HG03571 (cell line): ENCODE data around the gene CGNL1.

Experiments
- ATAC-seq: cut with Tn5 transposase; IDR thresholded peaks from one replicate; pipeline ENCODE4 v1.9.1; 2021; ENCODE audit not compliant: unreplicated experiment

Gene CGNL1

DNA sequence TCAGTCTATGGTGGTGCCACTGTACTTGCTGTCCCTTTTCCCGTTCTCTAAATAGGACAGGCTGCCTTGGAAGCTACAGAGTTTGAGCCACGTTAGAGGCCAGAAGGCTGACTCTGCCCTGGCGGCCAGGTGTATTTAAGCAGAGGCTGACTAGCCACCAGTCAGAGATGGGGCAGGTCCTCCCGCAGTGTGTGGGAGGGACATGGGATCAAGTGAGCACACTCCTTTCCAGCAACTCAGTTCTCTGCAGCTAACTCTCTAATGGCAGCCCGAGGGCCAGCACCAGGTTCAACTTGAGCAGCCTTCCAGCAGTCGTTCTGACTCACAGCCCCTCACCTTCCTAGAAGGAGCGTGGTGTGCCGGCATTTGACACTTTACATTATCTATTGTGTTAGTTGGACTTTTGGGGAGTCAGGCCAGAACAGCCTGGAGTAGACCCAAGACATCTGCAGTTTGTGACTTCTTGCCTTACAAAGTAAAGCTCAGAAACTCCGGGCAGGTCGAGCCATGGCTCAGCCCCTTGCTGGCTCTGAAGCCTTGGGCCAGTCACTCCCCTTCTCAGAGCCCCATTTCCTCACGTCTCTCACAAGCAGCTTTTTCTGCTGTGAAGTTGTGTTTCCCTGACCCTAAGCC is 168.7 kb downstream of the CGNL1 start:
- no peak for ATAC-seq

DNA sequence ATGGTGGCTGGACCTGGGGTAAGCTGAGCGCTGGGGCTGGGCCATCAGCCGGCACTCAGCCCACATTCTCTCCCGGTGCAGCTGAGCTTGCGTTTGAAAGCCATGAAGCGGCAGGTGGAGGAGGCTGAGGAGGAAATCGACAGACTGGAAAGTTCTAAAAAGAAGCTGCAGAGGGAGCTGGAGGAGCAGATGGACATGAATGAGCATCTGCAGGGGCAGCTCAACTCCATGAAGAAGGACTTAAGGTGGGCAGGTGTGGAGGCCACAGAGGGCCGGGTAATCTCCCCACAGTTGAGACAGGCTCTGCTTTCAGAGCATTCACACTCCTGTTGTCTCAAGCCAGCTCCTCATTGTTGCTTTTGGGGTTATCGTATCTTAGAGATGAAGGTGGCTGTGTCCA is 169.7 kb downstream of the CGNL1 start:
- ATAC-seq = no peak

DNA sequence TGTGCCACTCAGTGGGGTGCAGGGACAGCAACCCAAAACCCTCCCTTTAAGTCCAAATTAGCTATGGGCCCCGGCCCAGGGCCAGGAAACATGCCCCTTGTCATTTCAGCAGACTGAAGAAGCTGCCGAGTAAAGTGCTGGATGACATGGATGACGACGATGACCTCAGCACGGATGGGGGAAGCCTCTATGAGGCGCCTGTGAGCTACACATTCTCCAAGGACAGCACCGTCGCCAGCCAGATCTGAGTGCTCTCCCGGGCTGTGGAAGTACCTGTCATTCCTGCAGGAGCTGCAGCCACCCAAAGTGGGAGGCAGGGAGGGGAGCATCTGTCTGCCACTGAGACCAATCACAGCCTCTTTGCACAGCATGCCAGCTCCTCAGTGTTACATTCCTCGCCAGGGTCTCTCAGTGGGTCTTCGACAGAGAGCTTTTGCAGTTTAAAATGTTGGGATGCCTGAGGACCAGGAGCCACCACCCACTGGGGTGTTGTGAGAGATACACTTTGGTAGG is 171.0 kb downstream of the CGNL1 start:
- ATAC-seq = no peak

DNA sequence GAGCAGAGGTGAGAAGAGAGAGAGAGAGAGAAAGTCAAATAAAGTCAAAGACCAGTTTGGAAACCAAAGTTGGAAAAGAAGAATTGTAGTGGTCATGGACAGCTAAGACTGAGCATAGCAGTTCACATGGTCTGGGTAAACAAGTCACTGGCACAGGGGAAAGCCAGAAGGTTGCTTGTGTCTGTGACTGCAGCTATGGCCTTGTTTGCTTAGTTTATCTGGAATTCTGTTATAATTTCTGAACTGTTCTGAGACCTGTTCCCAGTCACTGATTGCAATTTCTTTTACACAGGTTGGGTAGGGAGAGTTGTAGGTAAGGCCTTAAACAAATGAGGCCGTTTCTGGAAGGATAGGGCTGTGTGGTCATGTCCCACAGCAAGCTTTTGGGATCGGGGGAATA is 172.0 kb downstream of the CGNL1 start:
- no peak for ATAC-seq

DNA sequence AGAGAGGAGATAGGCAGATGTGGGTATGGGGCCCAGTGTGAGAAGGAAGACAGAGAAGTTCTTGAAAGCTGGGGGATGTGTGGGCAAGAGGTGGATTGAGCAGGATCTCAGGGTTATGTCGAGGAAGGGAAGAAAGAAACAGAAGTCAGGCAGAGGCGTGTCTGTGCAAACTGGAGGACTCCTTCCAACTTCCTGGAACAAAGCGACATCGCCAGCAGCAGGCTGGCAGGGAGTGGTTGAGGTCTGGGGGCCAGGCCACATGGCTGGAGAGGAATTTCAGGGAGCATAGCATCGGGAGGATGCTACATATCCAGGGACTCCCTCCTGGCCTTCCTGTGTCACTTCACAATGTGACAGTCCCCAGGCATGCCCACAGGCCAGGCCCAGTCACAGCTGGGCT is 172.5 kb downstream of the CGNL1 start:
- no peak for ATAC-seq

DNA sequence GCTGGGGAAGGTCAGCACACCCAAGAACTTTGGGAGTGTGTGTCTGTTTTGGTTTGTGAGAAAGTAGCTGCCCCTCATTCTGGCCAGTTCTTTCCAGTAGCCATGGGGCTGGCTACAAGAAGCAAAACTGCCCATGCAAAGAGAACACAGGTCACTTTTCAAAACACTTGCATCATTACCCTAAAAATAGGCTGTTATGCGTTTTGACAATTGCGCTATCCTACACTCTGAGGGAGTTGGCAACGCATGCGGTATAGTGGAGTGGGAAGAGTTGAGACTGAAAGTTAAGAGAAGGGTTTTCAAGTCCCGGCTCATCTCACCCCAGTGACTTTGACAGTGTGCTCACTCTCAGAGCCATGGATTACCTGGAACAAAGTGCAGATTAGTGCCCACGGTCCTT is 173.6 kb downstream of the CGNL1 start:
- no peak for ATAC-seq

DNA sequence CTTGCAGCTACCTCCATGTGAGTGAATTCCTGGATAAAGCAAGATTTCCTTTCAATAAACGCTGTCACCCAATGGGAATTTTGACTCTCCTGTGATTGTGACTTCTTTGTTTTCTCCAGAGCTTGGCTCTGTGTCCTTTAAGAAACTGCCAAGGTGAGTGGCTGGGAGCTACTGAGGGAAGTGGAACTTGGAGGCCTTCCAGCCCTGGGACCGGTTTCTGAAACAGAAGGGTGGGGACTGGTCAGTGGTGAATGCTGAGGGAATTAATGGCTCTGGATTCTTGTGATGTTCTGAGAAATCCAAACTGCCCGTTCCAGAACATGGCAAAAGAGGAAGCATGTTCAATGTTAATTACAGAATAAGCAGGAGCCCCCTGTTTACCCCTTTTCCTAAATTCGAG is 174.3 kb downstream of the CGNL1 start:
- no peak for ATAC-seq

DNA sequence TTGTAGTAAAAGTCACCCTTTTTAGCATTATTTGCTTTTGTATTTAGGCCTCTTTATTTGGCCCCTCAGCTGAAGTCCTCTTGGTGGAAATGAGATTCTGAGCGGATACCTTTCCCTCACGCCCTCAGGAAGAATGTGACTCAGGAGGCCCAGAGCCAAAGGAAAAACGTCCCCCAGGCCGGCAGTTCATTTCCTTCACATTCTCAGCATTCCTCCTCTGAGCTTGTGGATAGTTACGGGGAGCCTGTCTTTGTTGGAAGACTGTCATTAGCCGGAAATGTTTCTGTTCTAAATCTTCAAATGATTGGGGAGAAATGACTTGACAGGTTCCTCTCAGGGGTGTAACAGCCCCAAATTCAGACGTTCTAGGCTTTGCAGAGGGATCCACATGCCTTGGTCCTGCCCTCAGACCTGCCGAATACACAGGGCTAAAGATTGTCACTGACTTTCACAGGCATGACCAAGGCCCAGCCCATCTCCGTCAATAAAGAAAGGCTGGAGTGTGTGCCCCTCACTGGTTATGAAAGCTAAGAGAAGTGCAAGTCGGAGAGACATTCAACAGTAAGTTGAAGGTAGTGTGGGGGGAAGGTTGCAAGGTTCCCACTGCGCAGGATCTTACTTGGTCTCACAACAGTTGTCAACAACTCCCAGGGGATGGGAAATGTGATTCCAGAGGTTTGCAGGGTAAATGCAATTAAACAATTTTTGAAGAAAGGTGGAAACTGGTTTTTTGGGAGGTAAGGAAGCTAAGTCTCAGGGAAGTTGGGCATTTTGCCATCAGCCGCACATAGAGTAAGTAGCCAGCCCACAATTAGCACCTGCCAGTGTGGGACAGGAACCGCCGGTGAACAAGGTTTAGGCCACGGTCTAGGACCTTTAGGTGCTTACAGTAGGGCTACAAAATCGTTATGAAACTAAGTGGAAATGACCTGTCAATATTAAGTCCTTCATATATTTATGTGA is 175.7 kb downstream of the CGNL1 start:
- no peak for ATAC-seq

DNA sequence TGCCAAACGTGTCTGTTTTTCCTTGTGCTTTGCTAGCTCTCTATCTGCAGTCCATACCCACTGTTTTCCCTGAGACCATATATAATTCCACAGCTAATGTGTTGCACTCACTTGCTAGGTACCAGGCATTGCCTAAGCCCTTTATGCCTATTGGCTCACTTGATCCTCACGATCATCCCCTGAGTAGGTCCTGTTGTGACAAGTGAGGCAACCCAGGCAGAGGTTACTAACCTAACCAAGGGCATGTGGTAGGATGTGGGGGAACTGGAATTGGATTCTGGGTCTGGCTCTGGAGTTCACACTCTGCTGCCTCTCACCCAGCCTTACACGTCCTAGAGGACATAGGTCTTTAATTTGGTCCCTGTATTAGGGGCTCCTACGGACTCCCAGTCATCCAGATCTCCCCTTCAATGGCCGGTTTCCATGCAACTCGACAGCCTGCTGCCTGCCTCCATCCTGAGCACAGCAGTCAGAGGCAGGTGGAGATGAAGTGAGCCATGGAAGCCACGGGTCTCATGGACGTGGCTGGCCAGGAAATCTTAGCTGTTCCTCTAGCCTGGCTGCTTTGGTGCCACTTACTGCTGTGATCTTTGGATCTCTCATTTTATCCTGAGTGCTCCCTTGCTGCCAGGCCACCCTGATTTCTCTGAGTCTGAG is 176.5 kb downstream of the CGNL1 start:
- ATAC-seq = no peak

DNA sequence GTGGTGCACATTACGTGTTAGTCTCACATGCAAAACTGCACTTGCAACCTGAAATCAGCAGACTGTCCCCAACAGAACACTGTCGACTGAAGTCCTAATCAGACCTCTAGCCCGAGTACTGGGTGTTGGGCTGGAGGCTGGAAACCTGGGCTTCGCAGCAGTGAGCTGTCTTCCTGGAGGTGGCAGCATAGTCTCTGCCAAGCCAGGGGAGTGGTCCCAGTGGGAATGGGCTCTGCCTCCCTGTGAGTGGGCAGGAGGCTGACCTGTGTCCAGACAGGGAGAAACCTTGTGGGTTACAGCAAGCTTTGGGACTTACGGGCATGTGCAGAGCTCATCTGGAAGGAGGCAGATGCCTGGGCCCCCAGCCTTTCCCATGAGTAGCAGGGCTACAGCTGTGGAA is 177.2 kb downstream of the CGNL1 start:
- no peak for ATAC-seq

DNA sequence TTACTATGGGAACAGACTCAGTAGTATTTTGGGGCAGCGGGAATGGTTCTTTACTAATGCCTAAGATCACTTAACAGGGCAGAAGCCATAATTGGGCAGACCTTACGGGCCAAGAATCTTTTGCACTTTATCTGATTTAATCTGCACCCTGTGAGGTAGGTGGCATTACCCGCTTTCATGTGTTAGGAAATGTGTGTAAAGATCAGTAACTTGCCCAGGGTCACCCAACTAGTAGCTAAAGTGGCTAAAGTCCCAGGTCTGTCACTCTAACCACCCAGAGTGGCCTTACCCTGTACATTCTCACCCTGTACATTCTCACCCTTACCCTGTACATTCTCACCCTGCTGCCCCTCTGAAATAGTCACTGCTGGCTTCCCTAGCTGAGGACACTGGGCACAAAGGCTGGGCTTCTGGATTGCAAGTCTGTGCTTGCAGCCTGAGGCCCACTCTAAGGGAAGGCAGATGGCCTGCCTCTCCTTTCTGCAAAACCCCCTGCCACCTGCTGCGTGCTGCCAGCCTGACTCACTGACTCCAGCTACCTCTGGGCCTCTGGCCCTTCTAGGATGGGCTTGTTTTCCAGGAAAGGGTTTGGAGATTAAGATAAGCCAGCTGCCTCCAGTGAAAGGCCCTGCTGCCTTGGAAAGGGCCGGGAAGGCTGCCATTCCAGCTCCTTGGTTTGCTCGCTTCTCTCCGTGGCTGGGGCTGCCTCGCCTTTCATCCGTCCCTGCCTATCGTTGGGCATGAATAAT is 177.9 kb downstream of the CGNL1 start:
- no peak for ATAC-seq

DNA sequence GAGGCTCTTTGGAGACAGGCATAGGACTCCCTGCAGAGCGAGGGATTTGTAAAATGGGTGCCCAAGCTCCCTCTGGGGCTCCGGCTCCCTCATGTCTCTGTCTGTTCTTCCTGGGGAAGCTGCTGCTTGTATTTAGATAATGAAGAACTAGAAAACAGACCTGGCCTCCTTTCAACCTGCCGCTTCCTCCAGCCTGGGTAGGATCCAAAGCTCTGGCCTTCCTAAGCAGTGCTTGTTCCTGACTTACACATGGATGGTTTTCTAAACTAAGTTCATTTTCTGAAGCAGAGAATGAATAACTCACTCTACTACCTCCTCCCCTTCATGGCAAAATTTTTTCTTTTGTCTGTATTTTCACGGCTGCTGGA is 178.5 kb downstream of the CGNL1 start:
- ATAC-seq = no peak

DNA sequence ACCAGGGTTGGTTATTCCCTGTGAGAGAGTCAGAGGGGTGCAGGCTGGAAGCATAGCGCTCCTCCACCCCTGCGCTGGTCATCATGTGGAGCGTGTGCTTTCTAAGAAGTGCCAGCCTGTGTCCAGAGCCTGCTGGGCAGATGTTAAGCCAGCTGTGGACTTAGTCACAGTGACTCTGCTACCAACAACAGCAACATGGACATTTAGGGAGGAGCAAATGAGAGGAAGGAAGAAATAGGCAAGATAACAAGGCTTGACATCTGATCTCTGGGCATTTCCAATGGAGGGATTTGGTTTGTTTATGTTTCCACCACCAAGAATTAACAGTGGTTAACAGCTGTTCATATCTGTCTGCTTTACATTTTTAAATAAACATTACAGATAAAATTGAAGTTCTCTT is 179.0 kb downstream of the CGNL1 start:
- ATAC-seq = no peak

DNA sequence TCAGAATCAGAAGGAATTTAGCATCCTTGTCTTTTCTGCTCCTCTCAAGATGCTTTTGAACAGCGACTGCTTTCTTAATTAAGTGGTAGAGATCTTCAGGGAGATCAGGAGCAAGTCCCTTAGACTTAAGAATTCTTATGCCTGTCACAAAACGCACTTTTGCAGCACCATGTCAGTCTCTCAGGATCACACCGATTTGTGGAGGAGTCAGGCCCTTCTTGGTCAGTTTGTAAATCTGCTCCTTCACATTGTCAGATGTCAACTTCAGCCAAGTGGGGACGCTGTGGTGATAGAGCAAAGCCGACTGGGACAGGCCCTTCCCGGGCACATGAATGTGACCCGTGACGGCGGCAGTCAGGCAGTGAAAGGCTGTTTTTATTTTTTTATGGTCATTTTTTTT is 179.7 kb downstream of the CGNL1 start:
- ATAC-seq = no peak

DNA sequence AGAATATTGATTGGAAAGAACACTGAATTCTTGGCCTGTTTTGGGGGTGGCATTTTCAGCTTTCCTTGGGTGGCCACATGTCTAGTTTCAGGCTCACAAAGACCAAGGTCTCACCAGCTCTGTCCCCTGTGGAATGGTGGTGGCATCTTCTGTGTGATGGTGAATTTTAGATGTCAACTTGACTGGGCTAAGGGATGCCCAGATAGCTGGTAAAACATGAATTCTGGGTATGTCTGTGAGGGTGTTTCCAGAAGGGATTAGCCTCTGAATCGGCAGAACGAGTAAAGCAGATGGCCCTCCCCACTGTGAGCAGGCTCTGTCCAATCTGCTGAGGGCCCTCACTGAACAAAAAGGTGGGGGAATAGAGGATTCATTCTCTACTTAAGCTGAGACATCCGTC is 181.0 kb downstream of the CGNL1 start:
- no peak for ATAC-seq

DNA sequence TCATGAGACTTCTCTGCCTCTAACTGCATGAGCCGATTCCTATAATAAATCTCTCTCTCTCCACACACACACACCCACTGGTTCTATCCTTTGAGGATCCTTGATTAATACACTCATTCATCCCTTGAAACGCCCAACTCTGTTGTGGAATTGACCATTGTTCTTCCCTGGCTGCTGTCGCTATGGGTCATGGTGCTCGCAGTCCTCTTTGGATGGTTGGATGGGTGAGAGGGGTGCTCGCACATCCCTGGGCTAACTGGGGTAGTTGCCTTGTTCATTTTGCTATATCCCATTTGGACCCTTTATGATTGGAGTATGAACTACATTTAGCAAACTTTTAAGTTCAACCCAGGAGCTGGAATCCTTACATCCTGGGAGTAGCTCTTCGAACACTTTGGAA is 181.5 kb downstream of the CGNL1 start:
- no peak for ATAC-seq

DNA sequence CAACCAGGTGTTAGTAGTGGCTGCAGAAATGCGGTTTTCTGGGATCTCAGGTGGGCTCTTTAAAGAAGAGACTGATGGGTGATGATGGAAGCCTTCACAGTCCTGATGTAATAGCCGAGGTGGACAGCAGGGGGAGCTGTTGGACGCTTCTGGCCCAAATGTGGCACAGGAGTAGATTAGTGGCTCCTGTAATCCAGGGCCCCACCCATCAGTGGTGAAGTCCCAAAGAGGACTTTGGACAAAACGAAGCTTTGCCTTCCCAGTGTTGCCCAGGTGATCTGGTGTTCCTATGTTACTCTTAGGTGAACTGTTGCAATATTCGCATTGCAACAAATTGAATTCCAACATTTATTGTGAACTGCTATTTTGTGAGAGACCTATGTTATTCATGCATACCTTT is 183.6 kb downstream of the CGNL1 start:
- peak; percentile 46 for ATAC-seq

DNA sequence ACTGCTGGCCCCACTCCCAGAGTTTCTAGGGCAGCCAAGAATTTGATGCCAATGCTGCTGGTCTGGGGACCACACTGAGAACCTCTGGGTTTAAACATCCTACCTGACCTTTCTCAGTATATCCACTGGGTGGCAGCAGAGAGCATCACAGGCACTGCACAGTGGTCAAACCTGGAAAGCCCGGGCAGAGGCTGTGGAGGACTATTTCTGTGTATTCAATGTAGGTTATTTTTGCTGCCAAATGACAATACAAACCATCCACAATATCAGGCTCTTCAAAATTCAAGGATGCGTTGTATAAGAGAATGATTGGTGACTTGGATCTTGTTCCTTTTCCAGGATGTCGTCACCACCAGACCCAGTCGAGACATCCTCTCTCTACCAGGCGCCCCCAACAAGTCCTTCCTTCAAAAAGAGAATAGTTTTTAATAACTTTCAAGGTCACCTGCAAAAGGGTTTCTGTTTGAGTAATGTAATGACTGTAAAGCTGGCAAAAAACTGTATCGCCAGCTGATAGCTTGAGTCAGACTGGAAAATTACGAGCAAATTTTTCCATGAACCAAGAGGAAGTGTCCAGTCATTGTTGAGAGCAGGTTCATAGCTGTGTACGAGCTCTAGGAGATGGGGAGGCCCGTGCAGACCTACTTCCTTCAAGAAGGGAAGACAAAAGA is 184.9 kb downstream of the CGNL1 start:
- ATAC-seq = peak; percentile 83

DNA sequence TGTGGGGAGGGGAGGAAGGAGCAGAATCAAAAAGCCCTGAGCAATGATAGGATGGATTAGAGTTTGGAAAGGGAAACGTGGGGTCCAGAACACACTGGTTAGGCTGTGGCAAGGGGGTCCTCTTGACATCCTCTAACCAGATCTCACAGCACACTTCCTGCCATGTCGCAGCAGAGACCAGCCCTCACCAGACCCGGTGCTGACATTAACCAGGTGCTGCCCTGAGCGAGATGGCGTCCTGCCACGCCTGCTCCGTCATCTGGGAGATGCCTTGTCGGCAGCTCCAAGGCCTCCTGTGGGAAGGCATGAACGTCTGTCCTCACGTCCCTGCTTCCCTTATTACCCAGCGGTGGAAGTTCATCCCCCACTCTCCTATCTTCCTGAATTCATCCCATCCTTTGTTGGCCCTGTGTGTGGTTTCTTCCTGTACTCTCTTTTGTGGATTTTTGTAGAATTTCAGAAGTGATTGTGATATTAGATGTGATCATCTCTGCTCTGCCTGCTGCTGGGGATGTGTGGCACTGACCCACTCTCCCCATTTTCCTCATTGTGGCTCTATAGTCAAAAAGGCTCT is 186.0 kb downstream of the CGNL1 start:
- ATAC-seq = no peak

DNA sequence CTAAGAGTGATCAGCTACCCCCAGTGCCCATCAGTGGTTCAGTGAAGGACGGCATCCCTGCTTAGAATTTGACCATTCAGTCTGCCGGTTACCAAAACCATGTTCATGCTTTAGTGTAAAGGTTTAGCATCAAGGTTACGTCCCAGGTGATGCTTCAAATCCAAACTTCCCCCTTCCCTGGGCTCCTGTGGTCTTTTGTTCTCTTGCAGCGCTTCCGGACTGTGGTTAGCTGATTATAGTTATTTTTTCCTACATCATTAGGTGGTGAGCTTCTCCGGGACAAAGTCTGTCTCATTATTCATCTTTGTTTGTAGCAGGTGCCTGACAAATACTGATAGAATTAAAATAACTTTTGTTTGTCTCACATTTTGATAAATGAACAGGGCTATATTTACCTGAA is 187.1 kb downstream of the CGNL1 start:
- ATAC-seq = no peak
